T-helper 1 cell treated with Interleukin-12 subunit alpha and Interleukin-12 subunit beta and Interleukin-4 antibody, amounts not matched to agents 30 μg/mL and 1 μg/mL, for 36 hours (primary cell): ENCODE measurements around the gene RNF223.
"Not testable (repeated sequence)": the region's sequence is repeated elsewhere in the genome, so short reads cannot be mapped to it uniquely, and the experiment has no call there.

Experiments used
- H3K27ac Mint-ChIP-seq: one replicate; pipeline ENCODE4 v1.8.0; 2021; ENCODE audit warnings: mild to moderate bottlenecking, mixed read lengths
- H3K27me3 Mint-ChIP-seq: one replicate; pipeline ENCODE4 v1.8.0; 2021; ENCODE audit warnings: low read depth, mixed read lengths
- H3K36me3 Mint-ChIP-seq: one replicate; pipeline ENCODE4 v1.8.0; 2021; ENCODE audit warnings: low read depth, mixed read lengths
- H3K4me1 Mint-ChIP-seq: one replicate; pipeline ENCODE4 v1.8.0; 2021; ENCODE audit warnings: low read depth, mixed read lengths
- H3K4me3 Mint-ChIP-seq: one replicate; pipeline ENCODE4 v1.8.0; 2021; ENCODE audit warnings: mild to moderate bottlenecking, moderate library complexity, mixed read lengths
- H3K9me3 Mint-ChIP-seq: one replicate; pipeline ENCODE4 v1.8.0; 2021; ENCODE audit warnings: mixed read lengths

Gene RNF223

GRCh38 chr1:1115136-1115785 lies 41.2 kb upstream of the RNF223 start:
- peaks cover 15% of the 10 kb centered on the region for H3K9me3 Mint-ChIP-seq
- H3K4me1 Mint-ChIP-seq: peaks cover 10% of the 10 kb centered on the region
- peaks cover 8% of the 10 kb centered on the region for H3K27me3 Mint-ChIP-seq
- H3K36me3 Mint-ChIP-seq: peaks cover 16% of the 10 kb centered on the region
- peak overlapping the region; percentile 47 for H3K27ac Mint-ChIP-seq
- peak overlapping the region; percentile 76 for H3K4me3 Mint-ChIP-seq

GRCh38 chr1:1114431-1114830 lies 40.3 kb upstream of the RNF223 start:
- Mint-ChIP-seq H3K4me3 (peak overlapping the region; percentile 76), H3K4me1 (peaks cover 10% of the 10 kb centered on the region)

GRCh38 chr1:1112237-1112985 lies 38.3 kb upstream of the RNF223 start:
- H3K27ac Mint-ChIP-seq: no peak overlapping the region

More at GRCh38 chr1:1114431-1114830, 40.3 kb upstream of the RNF223 start:
- H3K9me3 Mint-ChIP-seq: peaks cover 15% of the 10 kb centered on the region
- peaks cover 16% of the 10 kb centered on the region for H3K36me3 Mint-ChIP-seq
- peaks cover 7% of the 10 kb centered on the region for H3K27me3 Mint-ChIP-seq
- H3K27ac Mint-ChIP-seq: no peak overlapping the region

GRCh38 chr1:1111516-1112236 lies 37.6 kb upstream of the RNF223 start:
- H3K4me1 Mint-ChIP-seq: peaks cover 14% of the 10 kb centered on the region
- H3K9me3 Mint-ChIP-seq: peaks cover 15% of the 10 kb centered on the region
- no peak overlapping the region for H3K4me3 Mint-ChIP-seq
- H3K27ac Mint-ChIP-seq: no peak overlapping the region
- H3K36me3 Mint-ChIP-seq: peaks cover 16% of the 10 kb centered on the region
- no peaks in the 10 kb centered on the region for H3K27me3 Mint-ChIP-seq

More at GRCh38 chr1:1112237-1112985, 38.3 kb upstream of the RNF223 start:
- H3K36me3 Mint-ChIP-seq: peaks cover 16% of the 10 kb centered on the region
- H3K27me3 Mint-ChIP-seq: no peaks in the 10 kb centered on the region
- no peak overlapping the region for H3K4me3 Mint-ChIP-seq
- H3K4me1 Mint-ChIP-seq: peaks cover 14% of the 10 kb centered on the region
- peaks cover 15% of the 10 kb centered on the region for H3K9me3 Mint-ChIP-seq

GRCh38 chr1:1110561-1110971 lies 36.5 kb upstream of the RNF223 start:
- H3K4me3 Mint-ChIP-seq: no peak overlapping the region
- H3K36me3 Mint-ChIP-seq: peaks cover 21% of the 10 kb centered on the region
- H3K9me3 Mint-ChIP-seq: peaks cover 15% of the 10 kb centered on the region
- H3K27ac Mint-ChIP-seq: no peak overlapping the region
- H3K27me3 Mint-ChIP-seq: no peaks in the 10 kb centered on the region
- H3K4me1 Mint-ChIP-seq: peaks cover 14% of the 10 kb centered on the region

- Mint-ChIP-seq H3K36me3 (peaks cover 21% of the 10 kb centered on the region), H3K27ac (no peak overlapping the region), H3K4me3 (no peak overlapping the region), H3K4me1 (peaks cover 10% of the 10 kb centered on the region), H3K27me3 (no peaks in the 10 kb centered on the region), H3K9me3 (peaks cover 15% of the 10 kb centered on the region)
These were observed 35.6 kb upstream of the RNF223 start for GRCh38 chr1:1109743-1110142.

GRCh38 chr1:1106510-1107221 lies 32.6 kb upstream of the RNF223 start:
- peaks cover 12% of the 10 kb centered on the region for H3K4me1 Mint-ChIP-seq

GRCh38 chr1:1104152-1104551 lies 30.0 kb upstream of the RNF223 start:
- H3K4me3 Mint-ChIP-seq: peak overlapping the region; percentile 13
- H3K9me3 Mint-ChIP-seq: peaks cover 17% of the 10 kb centered on the region
- H3K27me3 Mint-ChIP-seq: peaks cover 13% of the 10 kb centered on the region
- peaks cover 23% of the 10 kb centered on the region for H3K4me1 Mint-ChIP-seq
- H3K27ac Mint-ChIP-seq: not testable (repeated sequence)
- H3K36me3 Mint-ChIP-seq: peaks cover 18% of the 10 kb centered on the region

More at GRCh38 chr1:1106510-1107221, 32.6 kb upstream of the RNF223 start:
- Mint-ChIP-seq H3K4me3 (no peak overlapping the region), H3K9me3 (peaks cover 4% of the 10 kb centered on the region), H3K27me3 (peaks cover 3% of the 10 kb centered on the region), H3K36me3 (peaks cover 9% of the 10 kb centered on the region), H3K27ac (no peak overlapping the region)

- no peak overlapping the region for H3K4me3 Mint-ChIP-seq
- H3K27ac Mint-ChIP-seq: no peak overlapping the region
- peaks cover 25% of the 10 kb centered on the region for H3K4me1 Mint-ChIP-seq
- H3K9me3 Mint-ChIP-seq: peaks cover 25% of the 10 kb centered on the region
- peaks cover 27% of the 10 kb centered on the region for H3K36me3 Mint-ChIP-seq
- H3K27me3 Mint-ChIP-seq: peaks cover 19% of the 10 kb centered on the region
These were observed 27.4 kb upstream of the RNF223 start for GRCh38 chr1:1101503-1101902.

- peaks cover 25% of the 10 kb centered on the region for H3K4me1 Mint-ChIP-seq
- H3K27ac Mint-ChIP-seq: no peak overlapping the region
- peaks cover 19% of the 10 kb centered on the region for H3K27me3 Mint-ChIP-seq
- H3K4me3 Mint-ChIP-seq: no peak overlapping the region
- H3K9me3 Mint-ChIP-seq: peaks cover 25% of the 10 kb centered on the region
- peaks cover 24% of the 10 kb centered on the region for H3K36me3 Mint-ChIP-seq
These were observed 26.2 kb upstream of the RNF223 start for GRCh38 chr1:1100296-1100695.

GRCh38 chr1:1099506-1100183 lies 25.5 kb upstream of the RNF223 start:
- peak overlapping the region; percentile 62 for H3K27ac Mint-ChIP-seq
- peak overlapping the region; percentile 1 for H3K4me3 Mint-ChIP-seq

GRCh38 chr1:1098681-1099421 lies 24.7 kb upstream of the RNF223 start:
- peaks cover 22% of the 10 kb centered on the region for H3K4me1 Mint-ChIP-seq
- peaks cover 25% of the 10 kb centered on the region for H3K9me3 Mint-ChIP-seq
- H3K36me3 Mint-ChIP-seq: peaks cover 24% of the 10 kb centered on the region
- peaks cover 19% of the 10 kb centered on the region for H3K27me3 Mint-ChIP-seq
- H3K4me3 Mint-ChIP-seq: peak overlapping the region; percentile 1
- H3K27ac Mint-ChIP-seq: peak overlapping the region; percentile 62

More at GRCh38 chr1:1099506-1100183, 25.5 kb upstream of the RNF223 start:
- peaks cover 25% of the 10 kb centered on the region for H3K4me1 Mint-ChIP-seq
- peaks cover 25% of the 10 kb centered on the region for H3K9me3 Mint-ChIP-seq
- peaks cover 19% of the 10 kb centered on the region for H3K27me3 Mint-ChIP-seq
- H3K36me3 Mint-ChIP-seq: peaks cover 24% of the 10 kb centered on the region

- H3K4me3 Mint-ChIP-seq, H3K27ac Mint-ChIP-seq: not testable (repeated sequence)
- Mint-ChIP-seq H3K9me3 (peaks cover 21% of the 10 kb centered on the region), H3K36me3 (peaks cover 23% of the 10 kb centered on the region), H3K27me3 (peaks cover 16% of the 10 kb centered on the region), H3K4me1 (peaks cover 20% of the 10 kb centered on the region)
These were observed 22.0 kb upstream of the RNF223 start for GRCh38 chr1:1096136-1096535.
